A549 (cell line): ENCODE measurements around the gene GPR137C.

ENCODE experiments used
- CEBPB ChIP-seq, 2 experiments: fragments of >200 bp in 1 of 2; sonication (Bioruptor Twin) in 1 of 2; formaldehyde crosslinking in 1 of 2; IDR thresholded peaks; 2 replicates each; pipeline ENCODE4 v1.6.1; 2012 to 2016
- CTCF ChIP-seq: fragments of >200 bp; sonication (Bioruptor Twin); formaldehyde crosslinking; IDR thresholded peaks from 3 replicates; pipeline ENCODE4 v1.5.1; 2016
- EP300 ChIP-seq, 2 experiments: fragments of >200 bp; sonication (Bioruptor Twin); formaldehyde crosslinking; IDR thresholded peaks; 2 replicates in 1 of 2; 3 replicates in 1 of 2; pipeline ENCODE4 v1.6.1; 2016 to 2017
- HOXA7 ChIP-seq: fragments of 250-450 bp; sonication (Bioruptor Pico); IDR thresholded peaks from 2 replicates; pipeline ENCODE4 v1.5.0; 2020; ENCODE audit warnings: mild to moderate bottlenecking, moderate library complexity
- KDM5A ChIP-seq: fragments of 200-600 bp; sonication (generic); IDR thresholded peaks from 2 replicates; pipeline ENCODE4 v1.6.1; 2016; ENCODE audit warnings: antibody characterized with exemption, mild to moderate bottlenecking
- MAZ ChIP-seq: fragments of 150-350 bp; IDR thresholded peaks from 2 replicates; pipeline ENCODE4 v1.6.1; 2014; ENCODE audit warnings: antibody characterized with exemption, low read depth, low read length, borderline replicate concordance
- MYC ChIP-seq: IDR thresholded peaks from 2 replicates; pipeline ENCODE4 v1.6.1; 2012; ENCODE audit warnings: mild to moderate bottlenecking, inconsistent platforms, low read length, improper control_type of control experiment, borderline replicate concordance
- POLR2A ChIP-seq: IDR thresholded peaks from 2 replicates; pipeline ENCODE4 v1.6.1; 2012; ENCODE audit warnings: mild to moderate bottlenecking, low read length
- RARB ChIP-seq: fragments of 250-450 bp; sonication (Bioruptor Pico); IDR thresholded peaks from 2 replicates; pipeline ENCODE4 v1.8.0; 2021; ENCODE audit warnings: mild to moderate bottlenecking, moderate library complexity
- REST ChIP-seq: fragments of 200-600 bp; sonication (generic); IDR thresholded peaks from 2 replicates; pipeline ENCODE4 v1.6.1; 2016; ENCODE audit warnings: antibody characterized with exemption, mild to moderate bottlenecking, moderate library complexity
- SMC3 ChIP-seq: fragments of >200 bp; sonication (Bioruptor Twin); formaldehyde crosslinking; IDR thresholded peaks from 3 replicates; pipeline ENCODE4 v1.6.1; 2018; ENCODE audit warnings: inconsistent platforms
- USF2 ChIP-seq: fragments of 450-650 bp; IDR thresholded peaks from 2 replicates; pipeline ENCODE4 v1.6.1; 2014; ENCODE audit warnings: antibody characterized with exemption
- ZFP36 ChIP-seq: fragments of 450-650 bp; IDR thresholded peaks from 2 replicates; pipeline ENCODE4 v1.6.1; 2014; ENCODE audit warnings: borderline replicate concordance; ENCODE audit not compliant: partially characterized antibody

DNA sequence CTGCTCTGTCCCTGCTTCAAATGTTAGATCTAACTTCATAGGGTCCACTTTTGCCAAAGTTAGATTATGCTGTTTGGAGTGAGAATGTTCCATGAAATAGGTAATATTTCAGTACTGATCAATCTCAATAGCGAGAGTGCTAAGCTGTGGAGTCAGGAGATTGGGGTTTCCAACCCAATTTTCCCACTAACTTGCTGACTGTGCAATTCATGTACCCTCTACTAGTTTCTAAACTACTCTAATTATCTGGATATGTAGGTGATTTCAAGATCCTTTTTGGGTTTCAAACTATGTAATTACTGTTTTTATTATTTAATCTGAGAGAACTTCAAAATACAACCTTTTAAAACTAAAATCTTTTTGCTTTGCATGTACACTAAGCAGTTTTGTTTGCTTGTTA lies 45.9 kb downstream of the GPR137C start:
- TF ChIP-seq CEBPB (IDR thresholded peaks at IDR 0.05) = no peak
- no peak for TF ChIP-seq EP300 (IDR thresholded peaks at IDR 0.05)
- no peak for TF ChIP-seq CTCF
- no peak for TF ChIP-seq MAZ
- TF ChIP-seq MYC = no peak
- TF ChIP-seq REST = no peak
- no peak for TF ChIP-seq POLR2A
- TF ChIP-seq RARB (CRISPR knock-in tag) = no peak
- TF ChIP-seq HOXA7 (CRISPR knock-in tag) = no peak
- no peak for TF ChIP-seq SMC3
- no peak for TF ChIP-seq USF2
- no peak for TF ChIP-seq ZFP36
- TF ChIP-seq KDM5A = no peak
